H9 (cell line): ENCODE measurements around the gene RFX8. TPM values are rescaled to one million over a fixed set of nuclear protein-coding genes. Genes with fewer than 3 reads are reported as not detected.

Source experiments
- DNase-seq: peaks from one replicate; pipeline ENCODE4 v3.0.0-alpha.2; 2017
- H2AFZ ChIP-seq: one replicate; pipeline ENCODE4 v1.6.1; 2013; ENCODE audit warnings: mild to moderate bottlenecking, low read length, control low read depth, moderate library complexity
- H2AK5ac ChIP-seq: 2 replicates; pipeline ENCODE4 v1.6.1; 2013; ENCODE audit warnings: low read length, control low read depth, mixed read lengths; ENCODE audit not compliant: insufficient read length
- H2BK120ac ChIP-seq: one replicate; pipeline ENCODE4 v1.6.1; 2013; ENCODE audit warnings: low read depth, mild to moderate bottlenecking, low read length, control low read depth, inconsistent platforms; ENCODE audit not compliant: poor library complexity, severe bottlenecking
- H2BK12ac ChIP-seq: 2 replicates; pipeline ENCODE4 v1.6.1; 2013; ENCODE audit warnings: low read length, control low read depth, mixed read lengths, low read depth; ENCODE audit not compliant: insufficient read length
- H2BK15ac ChIP-seq: 2 replicates; pipeline ENCODE4 v1.6.1; 2013; ENCODE audit warnings: low read depth, low read length, control low read depth
- H2BK20ac ChIP-seq: one replicate; pipeline ENCODE4 v1.6.1; 2013; ENCODE audit warnings: low read depth, mild to moderate bottlenecking, low read length, control low read depth, inconsistent platforms; ENCODE audit not compliant: poor library complexity, severe bottlenecking
- H2BK5ac ChIP-seq: 2 replicates; pipeline ENCODE4 v1.6.1; 2013; ENCODE audit warnings: low read length, control low read depth, mixed read lengths; ENCODE audit not compliant: insufficient read length
- H3K14ac ChIP-seq: 2 replicates; pipeline ENCODE4 v1.6.1; 2013; ENCODE audit warnings: low read length, control low read depth; ENCODE audit not compliant: insufficient read depth
- H3K18ac ChIP-seq: 2 replicates; pipeline ENCODE4 v1.6.1; 2013; ENCODE audit warnings: low read depth, mild to moderate bottlenecking, mixed read lengths, low read length, control low read depth; ENCODE audit not compliant: insufficient read length
- H3K23ac ChIP-seq: 2 replicates; pipeline ENCODE4 v1.6.1; 2013; ENCODE audit warnings: low read length, control low read depth, mixed read lengths, low read depth; ENCODE audit not compliant: insufficient read length
- H3K23me2 ChIP-seq: 2 replicates; pipeline ENCODE4 v1.6.1; 2013; ENCODE audit warnings: low read depth, mild to moderate bottlenecking, mixed read lengths, low read length, control low read depth; ENCODE audit not compliant: insufficient read length, poor library complexity, severe bottlenecking
- H3K27ac ChIP-seq: 2 replicates; pipeline ENCODE4 v1.5.1; 2013; ENCODE audit warnings: low read length, control low read depth, mixed read lengths, low read depth; ENCODE audit not compliant: insufficient read length
- H3K27me3 ChIP-seq: 2 replicates; pipeline ENCODE4 v1.6.1; 2013; ENCODE audit warnings: low read length, control low read depth, inconsistent platforms; ENCODE audit not compliant: insufficient read depth
- H3K4ac ChIP-seq: 2 replicates; pipeline ENCODE4 v1.6.1; 2013; ENCODE audit warnings: low read depth, mild to moderate bottlenecking, control low read depth, inconsistent platforms, low read length, moderate library complexity
- H3K4me1 ChIP-seq: 2 replicates; pipeline ENCODE4 v1.6.1; 2013; ENCODE audit warnings: low read length, control low read depth, inconsistent platforms; ENCODE audit not compliant: insufficient read depth
- H3K4me2 ChIP-seq: 2 replicates; pipeline ENCODE4 v1.6.1; 2013; ENCODE audit warnings: low read length, control low read depth, mixed read lengths; ENCODE audit not compliant: insufficient read length, insufficient read depth
- H3K56ac ChIP-seq: 2 replicates; pipeline ENCODE4 v1.6.1; 2013; ENCODE audit warnings: low read depth, mild to moderate bottlenecking, mixed read lengths, low read length, control low read depth; ENCODE audit not compliant: insufficient read length
- H3K79me1 ChIP-seq: 2 replicates; pipeline ENCODE4 v1.6.1; 2013; ENCODE audit warnings: low read depth, mild to moderate bottlenecking, moderate library complexity, low read length, control low read depth, inconsistent platforms; ENCODE audit not compliant: insufficient read depth, poor library complexity, severe bottlenecking
- H3K79me2 ChIP-seq: 2 replicates; pipeline ENCODE4 v1.6.1; 2013; ENCODE audit warnings: low read length, control low read depth, inconsistent platforms; ENCODE audit not compliant: insufficient read depth
- H3K9ac ChIP-seq: 2 replicates; pipeline ENCODE4 v1.6.1; 2013; ENCODE audit warnings: low read length, control low read depth, mixed read lengths; ENCODE audit not compliant: insufficient read length; ENCODE audit errors: extremely low read depth
- H3K9me3 ChIP-seq: one replicate; pipeline ENCODE4 v1.6.1; 2013; ENCODE audit warnings: low read depth, low read length, inconsistent platforms; ENCODE audit not compliant: control insufficient read depth
- H3T11ph ChIP-seq: one replicate; pipeline ENCODE4 v1.6.1; 2013; ENCODE audit warnings: mild to moderate bottlenecking, low read length, control low read depth, inconsistent platforms
- H4K20me1 ChIP-seq: one replicate; pipeline ENCODE4 v1.6.1; 2013; ENCODE audit not compliant: control insufficient read depth, insufficient read length, insufficient read depth
- H4K5ac ChIP-seq: 2 replicates; pipeline ENCODE4 v1.6.1; 2013; ENCODE audit warnings: low read depth, mild to moderate bottlenecking, mixed read lengths, low read length, control low read depth; ENCODE audit not compliant: insufficient read length
- H4K8ac ChIP-seq: replicated peaks from 2 replicates; pipeline ENCODE4 v1.6.1; 2013; ENCODE audit warnings: low read length, control low read depth, mixed read lengths, low read depth; ENCODE audit not compliant: insufficient read length
- H4K91ac ChIP-seq: 2 replicates; pipeline ENCODE4 v1.6.1; 2013; ENCODE audit warnings: low read depth, mild to moderate bottlenecking, moderate library complexity, mixed read lengths, low read length, control low read depth; ENCODE audit not compliant: insufficient read length
- H3K27ac Mint-ChIP-seq, 3 experiments: 2 replicates in 2 of 3; 3 replicates in 1 of 3; pipeline ENCODE4 v1.8.0; 2020 to 2021; ENCODE audit warnings: mixed read lengths in 3 of 3, mild to moderate bottlenecking in 1 of 3, moderate library complexity in 1 of 3
- H3K27me3 Mint-ChIP-seq: 2 replicates; pipeline ENCODE4 v1.8.0; 2021; ENCODE audit warnings: low read depth, mild to moderate bottlenecking, moderate library complexity, mixed read lengths
- H3K36me3 Mint-ChIP-seq, 3 experiments: 2 replicates in 2 of 3; 3 replicates in 1 of 3; pipeline ENCODE4 v1.8.0; 2020 to 2021; ENCODE audit warnings: low read depth in 3 of 3, mixed read lengths in 3 of 3; ENCODE audit not compliant: insufficient read depth in 1 of 3
- H3K4me1 Mint-ChIP-seq, 2 experiments: 2 replicates each; pipeline ENCODE4 v1.8.0; 2020; ENCODE audit warnings: mixed read lengths in 2 of 2
- H3K4me3 Mint-ChIP-seq, 2 experiments: 2 replicates in 1 of 2; 3 replicates in 1 of 2; pipeline ENCODE4 v1.8.0; 2020 to 2021; ENCODE audit warnings: mild to moderate bottlenecking in 2 of 2, mixed read lengths in 2 of 2, moderate library complexity in 1 of 2
- H3K9me3 Mint-ChIP-seq, 2 experiments: 2 replicates in 1 of 2; 3 replicates in 1 of 2; pipeline ENCODE4 v1.8.0; 2020; ENCODE audit warnings: mild to moderate bottlenecking in 2 of 2, mixed read lengths in 2 of 2, moderate library complexity in 1 of 2
- CTCF ChIP-seq: fragments of 200-600 bp; sonication (generic); conservative IDR thresholded peaks from 3 replicates; pipeline ENCODE4 v1.8.0; 2021; ENCODE audit warnings: antibody characterized with exemption, mild to moderate bottlenecking
- WGBS: extraction: QIAGEN DNeasy Blood & Tissue Kit; methylation state at CpG from one replicate; pipeline ENCODE4 v1.1.7; 2013; ENCODE audit warnings: missing lambda C conversion rate, low lambda C conversion rate, mixed read lengths; ENCODE audit not compliant: insufficient read length; ENCODE audit errors: extremely low coverage; 5-methylcytosine and 5-hydroxymethylcytosine counted together
- total RNA-seq: library from RNA; stranded (reverse); gene quantifications from 2 replicates; pipeline ENCODE4 v1.2.1, GENCODE V29; 2021

RFX8 gene
- total RNA-seq, 1 experiment from 2014 or later: 0.22 TPM

- H4K20me1 ChIP-seq: no peaks in the 10 kb centered on the region
- Mint-ChIP-seq H3K27ac (no peak overlapping the region), H3K36me3 (no peaks in the 10 kb centered on the region), H3K4me1 (peaks cover 10 to 11% of the 10 kb centered on the region in 2 experiments), H3K9me3 (no peaks in the 10 kb centered on the region; a peak in 1 of 5 replicates), H3K4me3 (no peak overlapping the region), H3K27me3 (peaks cover 2% of the 10 kb centered on the region)
- H3K23me2 ChIP-seq: no peaks in the 10 kb centered on the region
- H4K91ac ChIP-seq: no peak overlapping the region
- H2BK120ac ChIP-seq: no peak overlapping the region
- H4K8ac ChIP-seq: no peak overlapping the region
- H3K4ac ChIP-seq: no peak overlapping the region
- H3K18ac ChIP-seq: no peak overlapping the region
- no peak overlapping the region for H3K9ac ChIP-seq
- H3K4me1 ChIP-seq: no peaks in the 10 kb centered on the region
- H4K5ac ChIP-seq: no peak overlapping the region
- H3K4me2 ChIP-seq: no peak overlapping the region
- no peak overlapping the region for H2AFZ ChIP-seq
- no peak overlapping the region for H2AK5ac ChIP-seq
- no peak overlapping the region for H3K56ac ChIP-seq
- H3K27me3 ChIP-seq: no peaks in the 10 kb centered on the region
- no peaks in the 10 kb centered on the region for H3K79me1 ChIP-seq
- no peak overlapping the region for H3K27ac ChIP-seq
- H3K9me3 ChIP-seq: no peaks in the 10 kb centered on the region
- no peak overlapping the region for H3K23ac ChIP-seq
- no peak for DNase-seq
- H3K14ac ChIP-seq: no peak overlapping the region
- H3T11ph ChIP-seq: no peak overlapping the region
- H2BK20ac ChIP-seq: no peak overlapping the region
- no peak overlapping the region for H2BK5ac ChIP-seq
- H2BK12ac ChIP-seq: no peak overlapping the region
- H3K79me2 ChIP-seq: no peaks in the 10 kb centered on the region
- no peak for TF ChIP-seq CTCF
- no CpG with 5 or more reads among the region's 5 CpGs for WGBS
- no peak overlapping the region for H2BK15ac ChIP-seq
Measured at GRCh38 chr2:101367508-101367907, 107.4 kb downstream of the RFX8 start.
